ENCODE measurements around the gene TMEM130.

TMEM130 gene, protein sequence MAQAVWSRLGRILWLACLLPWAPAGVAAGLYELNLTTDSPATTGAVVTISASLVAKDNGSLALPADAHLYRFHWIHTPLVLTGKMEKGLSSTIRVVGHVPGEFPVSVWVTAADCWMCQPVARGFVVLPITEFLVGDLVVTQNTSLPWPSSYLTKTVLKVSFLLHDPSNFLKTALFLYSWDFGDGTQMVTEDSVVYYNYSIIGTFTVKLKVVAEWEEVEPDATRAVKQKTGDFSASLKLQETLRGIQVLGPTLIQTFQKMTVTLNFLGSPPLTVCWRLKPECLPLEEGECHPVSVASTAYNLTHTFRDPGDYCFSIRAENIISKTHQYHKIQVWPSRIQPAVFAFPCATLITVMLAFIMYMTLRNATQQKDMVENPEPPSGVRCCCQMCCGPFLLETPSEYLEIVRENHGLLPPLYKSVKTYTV

DNA sequence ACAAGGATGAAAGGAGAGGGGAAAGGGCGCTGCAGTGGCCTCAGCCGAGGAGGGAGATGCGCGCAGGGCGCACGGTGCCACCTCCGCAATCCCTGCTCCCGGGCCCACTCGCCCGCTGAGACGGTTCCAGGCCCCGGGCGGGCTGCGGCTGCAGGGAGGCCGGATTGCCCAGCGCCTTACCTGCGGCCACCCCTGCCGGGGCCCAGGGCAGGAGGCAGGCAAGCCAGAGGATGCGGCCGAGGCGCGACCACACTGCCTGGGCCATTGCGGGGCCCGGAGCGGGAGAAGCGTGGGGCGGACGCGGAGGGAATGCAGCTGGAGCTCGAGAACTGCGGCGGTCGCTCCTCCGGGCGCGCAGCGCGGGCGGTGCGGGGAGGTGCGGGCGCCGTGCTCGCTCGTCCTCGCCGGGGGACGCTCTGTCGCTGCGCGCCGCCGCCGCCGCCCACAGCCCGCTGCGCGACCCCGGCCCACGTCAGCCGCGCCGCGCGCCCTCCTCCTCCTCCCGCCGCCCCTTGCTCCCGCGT lies at the start of gene TMEM130:
Gene TMEM130 (minus strand): TSS at position 418 of the 524 bp plus-strand sequence. CDS start 153 bp downstream, at position 265.
- no peak for DNase-seq

DNA sequence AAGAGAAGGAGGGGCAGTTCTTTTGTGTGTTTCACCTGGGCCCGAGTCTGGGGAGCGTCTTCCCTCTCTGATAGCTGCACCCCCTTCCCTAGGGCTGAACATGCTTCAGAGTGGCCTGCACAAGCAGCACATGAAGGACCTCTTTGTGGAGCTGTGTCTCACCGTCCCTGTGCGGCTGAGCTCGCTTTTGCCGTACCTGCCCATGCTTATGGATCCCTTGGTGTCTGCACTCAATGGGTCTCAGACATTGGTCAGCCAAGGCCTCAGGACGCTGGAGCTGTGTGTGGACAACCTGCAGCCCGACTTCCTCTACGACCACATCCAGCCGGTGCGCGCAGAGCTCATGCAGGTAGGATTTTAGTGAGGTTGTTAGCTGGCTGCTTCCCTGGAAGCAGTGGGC lies 47.5 kb upstream of the TMEM130 start:
- no peak for DNase-seq

DNA sequence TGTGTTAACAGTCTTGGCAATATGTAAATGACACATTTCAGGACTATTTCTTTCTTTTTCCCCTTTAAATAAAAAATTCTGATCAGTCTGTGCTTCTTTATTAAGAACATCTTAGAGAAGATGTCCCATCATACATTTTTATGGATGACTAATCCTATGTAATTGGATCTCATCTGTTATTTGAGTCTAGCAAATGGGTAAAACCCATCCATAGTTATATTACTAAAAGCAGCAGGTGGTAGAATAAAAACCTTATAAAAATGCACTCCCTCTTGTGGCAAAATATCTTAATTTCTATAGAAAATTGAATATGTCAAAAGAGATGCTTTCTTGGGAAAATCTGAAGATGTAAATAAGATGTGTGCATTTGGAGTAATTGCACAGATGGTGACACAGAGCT lies 43.8 kb upstream of the TMEM130 start:
- DNase-seq, result no peak

DNA sequence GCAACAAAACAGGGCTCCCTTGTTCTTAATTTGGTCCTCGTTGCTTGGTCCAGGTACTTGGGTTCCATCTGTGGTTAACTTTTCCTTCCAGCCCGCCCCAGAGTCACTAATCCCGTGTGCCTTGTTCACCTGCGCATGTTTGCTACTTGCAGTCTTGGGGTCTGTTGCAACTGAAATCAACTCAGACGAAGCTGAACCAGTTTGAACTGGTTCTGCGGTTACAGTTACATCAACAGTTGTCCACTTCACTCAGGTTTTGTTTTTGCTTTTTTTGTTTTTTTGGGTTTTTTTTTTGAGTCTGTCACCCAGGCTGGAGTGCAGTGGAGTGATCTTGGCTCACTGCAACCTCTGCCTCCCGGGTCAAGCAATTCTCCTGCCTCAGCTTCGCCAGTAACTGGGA lies 43.2 kb upstream of the TMEM130 start:
- DNase-seq, result no peak

DNA sequence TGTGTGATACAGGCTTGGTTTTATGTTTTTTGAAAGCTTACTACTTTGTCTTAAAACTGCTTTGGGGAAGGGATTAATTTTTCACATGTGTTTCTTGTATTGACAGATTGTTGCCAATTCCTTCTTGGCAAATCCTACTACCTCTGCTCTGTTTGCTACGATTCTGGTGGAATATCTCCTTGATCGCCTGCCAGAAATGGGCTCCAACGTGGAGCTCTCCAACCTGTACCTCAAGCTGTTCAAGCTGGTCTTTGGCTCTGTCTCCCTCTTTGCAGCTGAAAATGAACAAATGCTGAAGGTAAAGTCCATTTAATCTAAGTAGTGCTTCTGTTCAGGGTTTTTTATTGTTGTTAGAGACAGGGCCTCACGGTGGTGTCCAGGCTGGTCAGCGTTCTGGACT lies 42.1 kb upstream of the TMEM130 start:
- no peak for DNase-seq

DNA sequence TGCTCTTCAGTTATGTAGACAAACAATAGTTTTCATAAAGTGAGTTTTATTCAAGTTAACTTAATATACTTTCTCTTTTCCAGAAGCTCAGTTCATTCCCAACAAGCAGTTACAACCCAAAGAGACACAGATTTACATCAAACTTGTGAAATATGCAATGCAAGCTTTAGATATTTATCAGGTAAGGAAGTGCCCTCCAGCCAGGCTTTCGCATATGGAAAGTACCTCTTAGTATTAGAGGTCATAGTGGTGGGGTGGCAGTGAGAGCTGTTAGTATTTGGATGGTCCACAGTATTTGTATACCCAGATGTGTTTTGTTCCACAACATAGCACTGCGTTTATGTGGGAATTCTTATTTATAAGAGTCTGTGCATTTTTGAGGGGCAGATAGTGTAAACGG lies 40.6 kb upstream of the TMEM130 start:
- DNase-seq, result no peak

DNA sequence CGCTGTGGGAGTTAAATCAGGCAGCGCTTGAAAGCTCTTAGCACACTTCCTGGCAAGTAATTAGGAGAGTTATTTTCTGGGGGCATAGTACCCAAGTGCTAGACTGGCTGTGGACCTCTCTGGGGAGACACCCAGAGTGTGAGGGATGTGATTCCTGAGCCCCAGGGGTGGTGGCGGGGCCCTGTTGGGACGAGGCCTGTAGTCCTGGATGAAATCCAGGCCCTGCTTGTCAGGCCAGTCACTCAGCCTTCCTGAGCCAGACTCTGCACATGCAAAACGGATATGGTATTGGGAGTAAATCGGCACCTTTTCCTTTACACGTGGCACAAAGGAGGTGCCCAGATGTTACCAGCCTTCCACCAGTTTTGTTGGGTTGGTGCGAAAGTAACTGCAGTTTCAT lies 39.7 kb upstream of the TMEM130 start:
- no peak for DNase-seq

DNA sequence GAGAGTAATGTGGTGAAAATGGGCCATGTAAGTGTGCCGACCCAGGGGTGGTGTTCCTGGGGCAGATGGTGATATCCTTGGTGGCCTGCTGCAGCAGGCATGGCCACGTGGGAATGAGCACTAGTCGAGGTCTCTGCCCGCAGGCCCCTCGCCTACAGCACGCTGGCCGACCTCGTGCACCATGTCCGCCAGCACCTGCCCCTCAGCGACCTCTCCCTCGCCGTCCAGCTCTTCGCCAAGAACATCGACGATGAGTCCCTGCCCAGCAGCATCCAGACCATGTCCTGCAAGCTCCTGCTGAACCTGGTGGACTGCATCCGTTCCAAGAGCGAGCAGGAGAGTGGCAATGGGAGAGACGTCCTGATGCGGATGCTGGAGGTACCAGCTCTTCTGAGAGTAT lies 38.8 kb upstream of the TMEM130 start:
- DNase-seq, result no peak

DNA sequence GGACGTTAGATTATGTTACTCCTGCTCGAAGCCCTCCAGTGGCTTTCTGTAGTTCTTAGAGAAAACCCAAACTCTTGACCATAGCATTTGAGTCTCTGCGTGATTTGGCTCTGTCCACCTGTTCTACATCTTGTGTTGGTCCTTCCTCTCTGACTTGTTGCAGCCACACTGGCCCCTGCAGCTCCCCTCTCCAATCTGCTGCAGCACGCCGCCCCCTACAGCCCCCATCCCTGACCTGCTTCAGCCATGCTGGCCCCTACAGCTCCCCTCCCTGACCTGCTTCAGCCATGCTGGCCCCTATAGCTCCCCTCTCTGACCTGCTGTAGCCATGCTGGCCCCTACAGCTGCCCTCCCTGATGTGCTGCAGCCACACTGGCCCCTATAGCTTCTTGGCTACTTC lies 37.8 kb upstream of the TMEM130 start:
- DNase-seq, result no peak

DNA sequence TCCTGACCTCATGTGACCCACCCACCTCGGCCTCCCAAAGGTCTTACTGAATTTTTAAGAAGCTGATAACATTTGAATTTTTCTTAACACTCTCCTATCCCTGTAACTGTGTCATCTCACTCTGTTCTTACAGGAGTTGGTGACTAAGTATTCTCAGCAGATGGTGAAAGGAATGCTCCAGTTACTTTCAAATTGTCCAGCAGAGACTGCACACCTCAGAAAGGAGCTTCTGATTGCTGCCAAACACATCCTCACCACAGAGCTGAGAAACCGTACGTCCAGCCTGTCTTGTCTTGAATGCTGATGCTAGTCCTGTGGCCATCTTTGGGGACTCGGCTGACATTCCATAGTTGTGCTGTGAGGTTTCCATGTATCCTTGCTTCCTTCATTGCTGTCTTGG lies 33.4 kb upstream of the TMEM130 start:
- DNase-seq, result no peak

DNA sequence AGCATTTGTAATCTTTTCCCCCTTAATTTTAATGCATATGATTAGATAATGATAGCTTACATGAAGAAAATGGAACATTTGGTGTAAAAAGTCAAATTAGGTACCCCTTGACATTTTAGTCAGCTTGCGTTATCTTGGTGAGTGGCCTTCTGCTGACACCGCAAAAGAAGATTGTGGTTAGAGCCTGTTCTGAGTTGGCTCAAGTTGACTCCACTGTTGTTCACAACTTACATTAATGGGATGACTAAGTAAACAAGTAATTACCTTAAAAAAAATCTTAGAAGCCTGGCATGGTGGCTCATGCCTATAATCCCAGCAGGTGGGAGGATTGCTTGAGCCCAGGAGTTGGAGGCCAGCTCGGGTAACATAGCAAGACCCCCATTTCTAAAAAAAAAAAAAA lies 32.7 kb upstream of the TMEM130 start:
- no peak for DNase-seq

DNA sequence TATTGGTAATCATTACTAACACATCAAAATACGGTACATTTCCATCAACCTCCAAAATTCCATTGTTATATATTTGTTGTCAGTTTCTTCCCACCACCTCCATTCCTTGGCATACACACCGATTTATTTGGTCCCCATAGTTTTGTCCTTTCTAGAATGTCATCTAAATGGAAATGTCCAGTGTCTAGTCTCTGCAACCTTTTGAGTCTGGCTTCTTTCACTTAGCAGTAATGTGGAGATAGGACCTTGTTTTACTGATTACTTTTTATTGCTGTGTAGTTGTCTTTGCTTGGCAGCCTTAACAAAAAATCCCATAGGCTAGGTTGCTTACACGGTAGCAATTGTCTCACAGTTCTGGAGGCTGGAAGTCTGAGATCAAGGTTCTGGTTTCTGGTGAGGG lies 31.0 kb upstream of the TMEM130 start:
- no peak for DNase-seq

DNA sequence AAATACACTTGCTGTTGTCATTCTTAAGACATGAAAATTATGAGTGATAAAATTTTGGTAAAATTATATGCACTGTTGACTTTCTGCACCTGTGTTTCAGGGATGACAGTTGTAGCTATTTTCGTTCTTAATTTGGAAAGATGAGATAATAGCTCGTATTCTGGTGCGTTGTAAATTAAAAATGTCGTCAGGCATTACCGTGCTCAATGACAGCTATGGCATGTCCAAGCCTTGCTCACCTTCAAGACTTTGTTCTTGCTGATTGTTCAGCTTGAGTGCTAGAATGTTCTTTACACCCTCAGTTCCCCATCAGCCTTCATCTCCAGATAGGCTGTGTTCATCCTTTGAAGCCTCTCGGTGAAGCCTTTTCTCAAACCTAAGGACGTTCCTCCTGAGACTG lies 30.0 kb upstream of the TMEM130 start:
- no peak for DNase-seq

DNA sequence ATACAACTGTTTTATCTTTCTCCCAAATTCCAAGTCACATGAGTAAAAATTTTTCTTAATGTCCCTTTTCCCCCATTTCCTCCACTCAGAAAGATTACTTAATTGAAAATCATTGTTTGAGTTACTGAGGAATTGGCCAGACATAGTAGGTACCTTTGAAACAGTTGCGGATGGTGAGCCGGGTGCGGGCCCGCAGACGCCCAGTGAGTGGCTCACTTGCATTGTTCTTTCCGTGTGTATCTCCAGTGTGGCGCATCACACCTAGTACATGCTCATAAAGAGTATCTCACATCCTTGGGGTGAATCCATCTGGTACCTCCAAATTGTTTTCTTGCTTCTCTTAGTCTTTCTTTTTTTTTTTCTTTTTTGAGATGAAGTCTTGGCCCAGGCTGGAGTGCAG lies 22.8 kb upstream of the TMEM130 start:
- no peak for DNase-seq

DNA sequence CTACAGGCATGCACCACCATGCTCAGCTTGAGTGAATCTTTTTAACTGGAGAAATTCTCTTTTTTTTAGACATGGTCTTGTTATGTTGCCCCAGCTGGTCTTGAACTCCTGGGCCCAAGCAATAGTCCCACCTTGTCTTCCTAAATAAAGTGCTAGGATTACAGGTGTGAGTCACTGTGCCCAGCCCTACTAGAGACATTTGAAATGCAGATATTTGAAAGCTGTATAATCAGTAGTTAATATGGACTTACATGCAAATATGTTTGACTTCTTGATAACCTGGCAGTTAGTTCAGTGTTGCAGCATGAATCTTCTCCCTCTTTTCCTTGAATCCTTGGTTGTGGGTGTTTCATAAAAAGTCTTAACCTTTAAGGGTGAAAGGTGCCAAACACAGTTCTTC lies 17.2 kb upstream of the TMEM130 start:
- DNase-seq, result no peak

DNA sequence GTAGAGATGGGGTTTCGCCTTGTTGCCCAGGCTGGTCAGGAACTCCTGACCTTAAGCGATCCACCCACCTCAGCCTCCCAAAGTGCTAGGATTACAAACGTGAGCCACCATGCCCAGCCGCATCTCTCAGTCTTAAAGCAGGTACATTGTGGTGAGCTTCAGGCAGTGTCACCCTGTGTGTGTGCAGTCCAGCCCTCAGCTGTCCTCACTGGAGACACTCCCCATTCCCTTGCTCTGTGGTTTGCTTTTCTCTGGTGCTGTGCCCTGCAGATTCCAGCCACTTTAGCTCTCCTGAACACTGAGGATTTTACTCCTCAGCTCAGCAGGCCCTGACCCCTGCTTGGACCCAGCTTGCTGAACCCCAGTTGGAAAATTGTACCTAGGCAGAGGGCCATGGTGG lies 14.6 kb upstream of the TMEM130 start:
- no peak for DNase-seq

DNA sequence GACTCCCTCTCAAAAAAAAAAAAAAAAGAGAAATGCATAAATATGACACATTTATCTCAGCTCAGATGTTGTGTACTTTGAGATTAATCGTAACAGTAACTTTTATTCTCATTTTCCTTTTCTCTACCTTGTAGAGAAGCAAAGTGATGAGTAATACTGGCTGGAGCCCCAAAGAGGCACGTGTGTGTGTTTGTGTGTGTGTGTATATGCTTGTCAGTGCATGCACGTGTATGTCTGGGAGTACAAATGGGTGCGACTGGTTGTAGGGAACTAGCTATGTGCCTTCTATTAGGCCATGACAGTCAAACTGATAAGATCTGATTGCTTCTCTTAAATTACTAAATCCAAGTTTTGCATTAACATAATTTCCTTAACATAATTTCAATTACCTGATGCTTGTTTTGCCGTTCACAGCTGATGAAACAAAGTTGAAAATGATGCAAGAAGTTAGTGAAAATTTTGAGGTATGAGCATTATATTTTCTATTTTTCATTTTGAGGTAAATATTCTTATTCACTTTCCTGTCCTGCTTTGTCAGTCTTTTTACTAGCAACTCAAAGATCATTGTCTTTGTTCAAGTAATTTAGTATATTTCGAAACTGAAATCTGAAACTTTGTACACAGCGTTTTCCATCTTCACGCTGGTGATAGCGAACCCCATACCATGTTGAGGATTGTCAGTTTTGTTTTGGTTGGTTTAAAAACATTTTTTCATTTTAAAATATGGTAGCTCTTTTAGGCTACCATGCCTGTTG lies 11.9 kb upstream of the TMEM130 start:
- no peak for DNase-seq

DNA sequence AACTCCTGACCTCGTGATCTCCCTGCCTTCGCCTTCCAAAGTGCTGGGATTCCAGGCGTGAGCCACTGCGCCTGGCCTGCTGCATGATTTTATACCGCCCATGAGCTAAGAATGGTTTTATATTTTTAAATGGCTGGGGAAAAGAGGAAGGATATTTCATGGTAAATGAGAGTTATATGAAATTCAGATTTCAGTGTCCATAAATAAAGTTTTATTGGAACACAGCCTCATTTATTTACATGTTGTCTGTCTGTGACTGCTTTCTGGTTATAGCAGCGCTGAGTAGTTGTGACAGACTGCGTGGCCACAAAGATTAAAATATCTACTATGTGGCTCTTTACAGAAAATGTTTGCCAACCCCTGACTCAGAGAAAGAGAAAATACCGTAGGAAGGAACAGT lies 10.7 kb upstream of the TMEM130 start:
- DNase-seq, result no peak

DNA sequence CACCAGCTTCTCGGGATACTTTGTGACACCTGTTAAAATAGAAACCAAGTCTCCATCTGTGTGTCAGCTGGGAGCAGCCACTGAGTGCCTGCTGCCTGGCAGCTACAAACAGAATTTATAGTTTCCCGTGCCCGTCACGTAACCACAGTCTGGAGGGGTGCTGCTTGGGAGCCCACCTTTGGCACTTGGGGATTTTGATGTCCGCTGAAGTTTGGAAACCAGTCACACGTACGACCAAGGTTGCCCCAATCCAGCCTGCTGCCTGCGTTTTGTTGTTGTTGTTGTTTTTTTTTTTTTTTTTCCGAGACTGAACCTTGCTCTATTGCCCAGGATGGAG lies 10.1 kb upstream of the TMEM130 start:
- DNase-seq, result no peak

DNA sequence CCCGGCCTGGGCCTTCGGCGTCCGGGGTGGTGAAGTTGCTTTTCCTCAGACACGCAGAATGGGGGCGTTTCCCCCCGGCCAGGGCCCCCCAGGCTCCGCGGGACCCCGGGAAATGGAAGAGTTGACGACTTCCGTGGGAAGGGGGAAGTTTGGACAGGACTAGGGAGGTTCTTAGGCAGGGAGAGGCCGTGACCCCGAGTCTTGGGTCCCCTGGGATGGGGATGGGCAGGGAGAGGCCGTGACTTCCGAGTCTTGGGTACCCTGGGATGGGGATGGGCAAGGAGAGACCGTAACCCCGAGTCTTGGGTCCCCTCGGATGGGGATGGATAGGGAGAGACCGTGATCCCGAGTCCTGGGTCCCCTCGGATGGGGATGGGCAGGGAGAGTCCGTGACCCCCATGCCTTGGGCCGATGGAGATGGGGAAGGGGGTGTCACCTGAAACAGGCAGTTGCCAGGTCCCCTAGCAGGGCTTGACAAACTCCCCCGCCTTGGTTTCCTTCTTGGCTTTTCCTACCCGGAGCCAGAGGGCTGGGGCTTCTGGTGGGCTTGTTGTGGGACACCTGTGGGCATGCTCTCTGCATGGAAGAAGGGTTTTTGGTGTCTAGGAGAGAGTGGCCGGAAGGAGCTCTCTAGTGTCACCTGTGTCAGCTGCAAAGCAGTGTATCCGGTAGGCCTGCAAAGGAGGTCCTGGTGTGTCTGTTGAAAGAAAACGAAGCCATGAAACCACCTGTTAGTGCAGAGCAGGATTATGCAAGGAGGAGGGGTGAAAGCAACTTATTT lies 9.6 kb upstream of the TMEM130 start:
- peak; percentile 11 for DNase-seq

DNA sequence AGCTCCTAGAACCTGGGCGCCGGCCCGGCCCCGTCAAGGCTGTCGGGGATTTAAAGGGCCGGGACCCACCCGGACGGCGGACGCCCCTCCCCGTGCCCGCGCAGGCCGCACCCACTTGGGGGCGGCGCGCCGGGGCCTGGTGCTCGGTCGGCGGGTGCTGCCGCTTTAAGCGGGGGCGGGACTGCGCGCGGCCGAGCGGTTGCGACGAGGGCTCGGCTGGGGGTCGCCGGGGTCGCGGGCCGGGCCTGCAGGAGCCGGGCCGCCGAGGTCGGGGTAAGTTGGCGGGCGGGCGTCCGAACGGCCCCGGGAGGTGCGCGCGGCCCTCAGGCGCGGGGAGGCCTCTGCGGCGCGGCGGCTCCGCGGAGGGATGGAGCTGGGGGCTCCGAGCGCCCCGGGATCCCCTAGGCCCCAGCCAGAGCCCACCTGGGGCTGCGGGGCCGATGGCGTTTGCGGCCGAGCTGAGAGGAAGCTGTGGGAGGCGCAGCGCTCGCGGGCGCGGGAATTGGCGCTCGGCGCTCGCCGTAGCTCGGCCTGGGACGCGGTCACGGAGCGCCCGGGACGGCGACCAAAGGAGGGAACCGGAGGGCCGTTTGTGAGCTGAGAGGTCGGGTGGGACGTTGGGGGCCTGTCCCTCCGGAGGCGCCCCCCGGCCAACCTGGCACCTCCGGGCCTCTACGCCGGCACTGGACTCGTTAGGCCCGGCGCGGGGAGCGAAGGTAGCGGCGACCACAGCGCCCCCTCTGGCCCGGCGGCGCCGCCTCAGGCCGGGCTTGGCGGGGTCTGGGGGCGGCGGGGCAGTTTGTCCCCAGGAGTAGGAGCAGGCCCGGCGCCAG lies 8.8 kb upstream of the TMEM130 start, which contains the start of gene TRRAP:
Gene TRRAP (plus strand): TSS at position 168 of the 833 bp plus-strand sequence. CDS start 2,619 bp downstream, outside the sequence.
- no peak for DNase-seq

DNA sequence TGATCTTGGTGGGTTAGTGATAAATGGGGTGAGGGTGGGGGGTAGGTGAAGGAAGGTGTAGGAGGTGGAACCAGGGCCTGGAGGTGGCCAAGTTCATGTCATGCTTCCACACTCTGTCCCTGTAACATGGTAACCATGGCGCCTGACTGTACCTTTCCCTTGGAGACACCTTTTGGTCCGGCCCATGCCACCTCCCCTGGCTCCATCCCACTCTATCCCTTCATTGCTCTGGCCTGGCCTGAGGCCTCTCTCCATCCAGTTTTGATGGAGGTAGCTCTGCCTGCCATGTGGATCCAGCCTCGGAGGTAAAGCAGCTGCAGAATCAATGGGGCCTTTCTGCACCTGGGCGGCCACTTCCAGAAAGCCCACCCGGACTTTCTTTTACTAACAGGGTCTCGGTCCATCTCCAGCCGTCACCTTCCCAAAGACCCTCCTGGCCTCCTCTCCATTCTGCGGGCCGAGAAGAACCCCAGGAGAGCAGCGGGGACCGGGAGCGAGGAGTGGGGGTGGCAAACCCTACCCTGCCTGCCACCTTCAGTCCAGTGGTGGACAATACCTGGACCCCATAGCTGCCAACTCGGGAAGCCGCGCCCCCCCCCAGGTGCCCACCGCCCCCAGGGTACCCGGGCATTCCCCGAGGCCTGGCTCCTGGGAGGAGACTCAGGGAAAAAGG lies 8.0 kb upstream of the TMEM130 start:
- DNase-seq, result no peak

Measured in SHP77 treated with DMSO at 0.1 percent for 48 hours (cell line).